NCI-H446 (cell line): ENCODE results near the gene C1QTNF6.
"Not testable (repeated sequence)": the region's sequence is repeated elsewhere in the genome, so short reads cannot be mapped to it uniquely, and the experiment has no call there.

Experiments
- DNase-seq, 2 experiments: peaks; one replicate each; lab custom pipeline; 2025; lab: John Stamatoyannopoulos, UW

The C1QTNF6 gene

DNA sequence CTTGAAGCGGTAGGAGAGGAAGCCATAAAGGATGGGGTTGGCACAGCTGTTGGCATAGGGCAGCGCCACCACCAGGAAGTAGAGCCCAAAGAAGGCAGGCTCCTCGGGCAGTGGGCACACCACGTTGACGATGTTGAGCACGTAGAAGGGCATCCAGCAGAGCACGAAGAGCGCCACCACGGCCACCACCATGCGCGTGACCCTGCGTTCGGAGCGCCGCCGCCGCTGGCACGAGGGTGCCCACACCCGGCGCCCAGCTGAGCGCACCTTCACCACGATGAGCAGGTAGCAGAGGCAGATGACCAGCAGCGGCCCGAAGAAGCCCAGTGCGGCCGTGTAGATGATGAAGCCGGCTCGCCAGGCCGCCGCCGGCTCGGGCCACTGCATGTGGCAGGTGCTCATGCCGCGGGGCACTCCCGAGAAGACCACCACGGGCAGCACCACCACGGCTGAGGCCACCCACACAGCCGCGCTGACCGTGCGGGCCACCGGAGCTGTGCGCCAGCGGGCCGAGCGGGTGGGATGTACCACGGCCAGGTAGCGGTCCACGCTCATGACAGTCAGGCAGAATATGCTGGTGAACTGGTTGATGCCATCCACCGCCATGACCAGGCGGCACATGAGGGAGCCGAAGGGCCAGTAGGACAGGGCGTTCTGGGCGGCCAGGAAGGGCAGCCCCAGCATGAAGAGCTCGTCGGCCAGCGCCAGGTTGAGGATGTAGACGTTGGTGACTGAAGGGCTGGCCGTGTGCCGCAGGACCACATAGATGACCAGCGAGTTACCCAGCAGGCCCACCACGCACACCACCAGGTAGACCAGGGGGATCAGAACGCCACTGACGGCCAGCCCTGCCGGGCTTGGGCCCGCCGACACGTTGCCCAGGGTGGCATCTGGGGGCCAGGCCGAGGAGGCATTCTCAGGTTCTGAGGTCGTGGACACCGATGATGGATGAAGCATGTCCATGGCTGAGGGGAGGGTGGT is 19.1 kb upstream of the C1QTNF6 start:
- DNase-seq: no peak

DNA sequence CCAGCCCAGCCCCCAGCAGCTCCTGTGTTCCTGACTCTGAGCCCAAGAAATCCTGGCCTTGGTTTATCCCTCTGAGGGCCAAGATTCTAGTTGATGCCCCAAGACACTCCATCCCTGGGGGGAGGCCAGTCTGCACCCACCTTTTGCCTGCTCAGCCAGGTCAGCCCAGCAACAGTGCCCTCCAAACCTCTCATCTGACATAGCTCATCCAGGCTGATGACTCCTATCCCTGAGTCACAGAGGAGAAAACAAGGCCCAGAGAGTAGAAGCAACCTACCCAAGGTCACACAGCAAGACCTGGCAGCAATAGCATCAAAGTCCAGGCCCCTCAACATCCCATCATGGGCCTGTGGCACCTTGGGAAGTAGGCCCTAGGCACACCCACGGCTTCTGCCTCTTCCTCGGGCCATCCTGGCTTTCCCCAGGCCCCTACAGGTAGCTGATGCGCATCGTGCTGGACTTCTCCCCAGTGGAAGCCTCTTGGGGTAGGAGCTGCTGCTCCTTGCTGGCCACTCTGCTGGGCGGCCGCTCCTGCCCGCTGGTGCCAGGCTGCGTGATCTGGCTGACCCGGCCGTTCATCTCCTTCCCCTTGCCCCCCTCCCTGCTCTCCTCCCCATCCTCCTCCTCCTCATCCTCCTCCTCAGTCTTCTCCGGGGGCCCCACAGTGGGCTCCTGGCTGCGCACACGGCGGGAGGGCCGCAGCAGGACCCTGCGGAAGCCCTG is 18.2 kb upstream of the C1QTNF6 start:
- no peak for DNase-seq

DNA sequence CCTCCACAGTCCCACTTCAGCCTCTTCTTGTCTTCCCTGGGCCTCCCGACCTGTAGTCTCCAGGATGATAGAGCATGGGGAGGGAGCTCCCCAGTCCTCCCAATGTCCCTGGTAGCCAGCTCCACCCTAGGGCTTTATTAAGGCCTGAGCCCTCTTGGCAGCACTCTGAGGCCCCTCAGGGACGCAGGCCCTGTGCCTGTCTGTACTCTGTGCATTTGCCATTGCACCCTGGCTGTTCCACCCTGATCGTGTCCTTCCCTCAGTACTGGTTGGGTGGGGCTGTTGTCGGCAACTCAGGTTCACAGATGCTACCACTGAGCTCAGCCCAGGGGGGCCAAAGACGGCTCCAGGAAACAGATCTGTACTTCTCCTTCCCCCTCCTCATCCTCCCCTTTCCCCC is 17.0 kb upstream of the C1QTNF6 start:
- DNase-seq: no peak

DNA sequence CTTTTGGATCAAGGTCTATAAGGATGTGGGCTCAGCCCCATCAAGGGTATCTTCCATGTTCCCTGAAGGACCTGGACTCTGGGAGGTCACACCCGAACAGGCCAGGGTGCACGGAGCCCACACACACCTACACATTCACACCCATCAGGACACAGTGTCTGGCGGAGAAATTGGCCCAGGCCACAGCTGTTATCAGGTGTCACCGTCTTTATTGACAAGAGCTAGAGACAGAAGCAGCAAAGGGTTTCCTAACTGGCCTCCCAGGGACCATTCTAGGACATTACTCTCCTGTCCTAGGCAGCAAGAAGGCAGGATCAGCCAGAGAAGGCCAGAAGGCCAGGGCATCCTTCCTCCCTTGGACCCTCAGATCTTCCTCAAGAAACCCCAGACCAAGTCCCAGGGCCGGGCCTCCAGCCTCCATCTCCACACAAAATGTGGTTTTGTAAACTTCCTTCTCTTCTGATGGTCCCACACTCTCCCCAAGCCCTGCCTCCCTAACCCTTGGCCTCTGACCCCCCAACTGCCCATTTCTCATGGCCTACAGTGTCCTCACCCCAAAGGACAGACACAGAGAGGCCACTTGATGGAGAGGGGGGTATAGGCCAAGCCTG is 16.1 kb upstream of the C1QTNF6 start:
- DNase-seq: no peak

DNA sequence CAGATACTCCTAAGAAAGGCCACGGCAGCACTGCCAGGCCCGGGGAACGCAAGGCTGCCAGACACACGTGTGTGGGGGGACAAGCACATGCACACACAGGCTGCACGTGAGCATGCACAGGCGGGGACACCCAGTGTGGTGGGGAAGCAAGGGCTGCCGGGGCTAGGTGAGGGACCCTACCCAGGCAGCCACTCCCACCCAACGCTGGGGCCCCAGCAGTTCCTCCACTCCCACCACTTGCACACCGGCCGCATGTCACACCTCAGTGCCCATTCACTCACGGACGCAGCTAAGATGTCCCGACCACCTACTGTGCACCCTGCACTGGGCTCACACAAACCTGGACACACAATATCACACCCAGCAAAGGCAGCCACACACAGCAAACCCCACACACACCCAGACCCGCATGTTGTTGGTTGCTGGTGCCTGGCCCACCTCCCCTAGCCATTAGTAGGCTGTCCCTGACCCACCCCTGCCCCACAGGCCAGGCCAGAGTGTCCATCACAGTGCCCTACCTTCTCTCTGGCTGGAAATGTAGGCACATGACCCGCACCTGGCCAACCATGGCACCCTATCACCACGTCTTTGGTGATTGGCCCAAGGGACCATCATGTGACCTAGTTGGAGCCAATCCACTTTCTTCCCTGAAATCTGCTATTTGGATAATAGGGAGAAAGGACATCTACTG is 15.5 kb upstream of the C1QTNF6 start:
- DNase-seq: no peak

GRCh38 chr22:37202716-37203115 is 14.7 kb upstream of the C1QTNF6 start:
- DNase-seq: no peak

DNA sequence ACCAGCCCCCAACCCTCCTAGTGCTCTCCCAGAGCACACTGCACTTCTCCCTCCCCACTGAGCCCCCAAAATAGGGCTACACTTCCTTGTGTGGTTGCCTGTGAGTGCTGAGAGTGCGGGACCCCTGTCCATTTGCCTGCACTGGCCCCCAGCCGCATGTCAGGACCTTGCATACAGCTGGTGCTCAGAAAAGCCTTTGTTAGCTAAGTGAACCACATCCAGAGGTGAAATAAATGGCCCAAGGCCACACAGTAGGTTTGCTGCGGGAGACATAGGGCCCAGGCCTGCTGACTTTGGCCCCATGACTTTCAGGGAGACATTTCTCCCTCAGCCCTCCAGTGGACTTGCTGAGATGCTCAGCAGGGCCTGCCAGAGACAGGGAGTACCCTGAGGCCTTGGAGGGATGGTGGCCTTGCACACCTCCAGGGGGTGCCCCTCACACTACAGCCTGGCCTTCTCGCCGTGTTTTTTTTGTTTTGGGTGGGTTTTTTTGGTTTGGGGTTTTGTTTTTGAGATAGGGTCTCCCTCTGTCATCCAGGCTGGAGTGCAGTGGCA is 14.0 kb upstream of the C1QTNF6 start:
- no peak for DNase-seq

DNA sequence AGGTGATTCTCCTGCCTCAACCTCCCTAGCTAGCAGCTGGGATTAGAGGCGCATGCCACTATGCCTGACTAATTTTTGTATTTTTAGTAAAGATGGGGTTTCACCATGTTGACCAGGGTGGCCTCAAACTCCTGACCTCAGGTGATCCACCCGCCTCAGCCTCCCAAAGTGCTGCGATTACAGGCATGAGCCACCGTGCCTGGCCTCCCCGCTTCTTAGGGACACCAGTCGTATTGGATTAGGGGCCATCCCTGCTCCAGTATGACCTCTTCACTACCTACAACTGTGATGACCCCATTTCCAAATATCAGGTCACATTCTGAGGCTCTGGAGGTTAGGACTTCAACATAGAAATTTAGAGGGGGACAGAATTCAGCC is 13.4 kb upstream of the C1QTNF6 start:
- DNase-seq: not testable (repeated sequence)

- DNase-seq: no peak
These were observed 11.7 kb upstream of the C1QTNF6 start for GRCh38 chr22:37199760-37200108.

GRCh38 chr22:37199103-37199759 is 11.2 kb upstream of the C1QTNF6 start:
- peak; percentile 92 to 98 for DNase-seq

GRCh38 chr22:37198258-37199102 is 10.4 kb upstream of the C1QTNF6 start:
- DNase-seq: peak in 1 of 2 experiments; percentile 71

DNA sequence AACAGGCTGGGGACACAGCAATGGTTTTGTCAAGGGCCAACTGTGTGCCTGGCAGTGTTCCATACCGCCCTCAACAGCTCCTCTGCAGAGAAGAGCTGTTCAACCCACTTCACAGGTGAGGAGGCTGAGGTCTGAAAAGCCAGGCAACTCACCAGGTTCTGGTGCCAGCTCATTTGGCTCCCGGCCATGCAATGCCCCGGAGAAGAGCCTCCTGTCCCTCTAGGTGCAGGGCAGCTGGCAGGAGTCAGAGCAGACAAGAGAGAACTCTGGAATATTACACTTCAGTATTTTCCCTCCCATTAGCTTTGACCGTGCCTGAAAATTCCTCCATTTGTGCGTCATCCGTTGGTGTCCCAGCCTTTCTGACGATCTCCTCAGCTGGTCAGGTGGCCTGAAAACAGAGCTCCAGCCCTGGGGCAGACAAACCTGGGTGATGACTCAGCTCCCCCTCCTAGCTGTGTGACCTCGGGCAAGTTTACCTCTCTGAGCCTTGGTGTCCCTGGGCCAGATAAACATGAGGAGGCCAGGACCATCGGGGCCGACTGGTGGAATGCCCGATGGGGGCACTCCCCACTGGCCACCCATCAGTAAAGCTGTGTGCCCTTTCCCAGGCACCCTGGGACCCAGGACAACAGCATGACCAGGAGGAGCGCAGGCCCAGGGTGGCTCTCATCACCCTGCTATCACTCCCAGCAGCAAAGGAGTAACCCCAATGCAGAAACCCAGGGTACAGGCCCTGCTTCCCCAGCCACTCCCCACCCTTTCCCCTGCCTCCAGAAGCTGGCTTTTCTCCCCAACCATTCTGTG is 9.6 kb upstream of the C1QTNF6 start:
- DNase-seq: no peak

- peak in 1 of 2 experiments; percentile 26 for DNase-seq
These were observed 8.7 kb upstream of the C1QTNF6 start for GRCh38 chr22:37196539-37197450.

- DNase-seq: no peak
These were observed 7.9 kb upstream of the C1QTNF6 start for GRCh38 chr22:37195921-37196320.

- no peak for DNase-seq
These were observed 6.7 kb upstream of the C1QTNF6 start for GRCh38 chr22:37194750-37195149.

GRCh38 chr22:37193629-37194191 is 5.7 kb upstream of the C1QTNF6 start:
- no peak for DNase-seq

DNA sequence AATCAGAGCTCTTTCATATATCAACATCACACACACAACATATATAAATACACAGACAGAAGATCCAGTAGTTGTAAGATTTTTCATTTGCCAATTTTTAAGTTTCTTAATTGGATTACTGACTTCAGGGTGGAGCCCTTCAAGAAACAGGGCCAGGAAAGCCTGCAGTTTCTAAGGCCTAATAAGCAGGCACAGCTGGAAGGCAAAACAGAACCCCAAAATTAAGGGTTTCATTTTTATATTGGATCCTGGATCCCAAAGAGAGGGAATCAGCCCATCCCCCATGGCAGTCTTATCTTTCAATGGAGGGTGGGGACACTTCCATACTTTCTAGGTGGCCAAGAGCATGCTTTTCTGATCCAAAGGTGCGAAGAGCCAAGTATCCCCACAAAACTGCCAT is 4.7 kb upstream of the C1QTNF6 start:
- DNase-seq: no peak

- DNase-seq: no peak
These were observed 4.2 kb upstream of the C1QTNF6 start for GRCh38 chr22:37192204-37192603.
